Stimulated activated CD8-positive, alpha-beta memory T cell treated with anti-CD3 and anti-CD28 coated beads, Interleukin-12 subunit alpha, Interleukin-12 subunit beta, amount 100 ng/mL, for 1 hour (primary cell): Measurements from ENCODE around the gene PLD1.
"Not testable (repeated sequence)": the region's sequence is repeated elsewhere in the genome, so short reads cannot be mapped to it uniquely, and the experiment has no call there.

Experiments used
- DNase-seq: peaks from one replicate; pipeline ENCODE4 v3.0.0-alpha.2; 2020; ENCODE audit warnings: low read depth

PLD1 gene

GRCh38 chr3:171770689-171771620, 39.3 kb downstream of the PLD1 start:
- DNase-seq: no peak

- DNase-seq: no peak
Observed at GRCh38 chr3:171769461-171769860, 40.8 kb downstream of the PLD1 start.

- no peak for DNase-seq
Observed at GRCh38 chr3:171768986-171769385, 41.3 kb downstream of the PLD1 start.

GRCh38 chr3:171768281-171768900, 41.9 kb downstream of the PLD1 start:
- no peak for DNase-seq

- no peak for DNase-seq
Observed at GRCh38 chr3:171765511-171765887, 44.8 kb downstream of the PLD1 start.

GRCh38 chr3:171763392-171763791, 46.9 kb downstream of the PLD1 start:
- no peak for DNase-seq

GRCh38 chr3:171760477-171760876, 49.8 kb downstream of the PLD1 start:
- DNase-seq: no peak

GRCh38 chr3:171758109-171758508, 52.2 kb downstream of the PLD1 start:
- DNase-seq: no peak

GRCh38 chr3:171757361-171758034, 52.8 kb downstream of the PLD1 start:
- no peak for DNase-seq

GRCh38 chr3:171755656-171756055, 54.6 kb downstream of the PLD1 start:
- no peak for DNase-seq

- DNase-seq: no peak
Observed at GRCh38 chr3:171755015-171755589, 55.2 kb downstream of the PLD1 start.

GRCh38 chr3:171753665-171754408, 56.4 kb downstream of the PLD1 start:
- no peak for DNase-seq

GRCh38 chr3:171753025-171753472, 57.2 kb downstream of the PLD1 start:
- DNase-seq: no peak

- no peak for DNase-seq
Observed at GRCh38 chr3:171752329-171752728, 58.0 kb downstream of the PLD1 start.

GRCh38 chr3:171749124-171749523, 61.2 kb downstream of the PLD1 start:
- no peak for DNase-seq

GRCh38 chr3:171748064-171748924, 62.0 kb downstream of the PLD1 start:
- DNase-seq: no peak

GRCh38 chr3:171747223-171747920, 62.9 kb downstream of the PLD1 start:
- DNase-seq: no peak

GRCh38 chr3:171746320-171747222, 63.7 kb downstream of the PLD1 start:
- not testable (repeated sequence) for DNase-seq
